Esophagus squamous epithelium (tissue), 5 donors: ENCODE measurements around the gene UBE2M. TPM values are rescaled to one million over a fixed set of nuclear protein-coding genes. Genes with fewer than 3 reads are reported as not detected.
"Not testable (repeated sequence)": the region's sequence is repeated elsewhere in the genome, so short reads cannot be mapped to it uniquely, and the experiment has no call there.

Source experiments
- DNase-seq: peaks from one replicate; lab custom pipeline; 2025; lab: John Stamatoyannopoulos, UW
- H3K27ac ChIP-seq, 4 donors: fragments of 200-600 bp; sonication (generic); one replicate each; pipeline ENCODE4 v1.5.1; 2016 to 2019; ENCODE audit warnings: mild to moderate bottlenecking in 1 of 4
- H3K27me3 ChIP-seq, 4 donors: fragments of 200-600 bp; sonication (generic); 1 replicate in 3 of 4; 2 replicates in 1 of 4; pipeline versions ENCODE4 v1.5.1 to v1.6.0; 2017 to 2021; ENCODE audit warnings: antibody characterized with exemption in 1 of 4
- H3K36me3 ChIP-seq, 3 donors: fragments of 200-600 bp; sonication (generic); one replicate each; pipeline ENCODE4 v1.5.1; 2016 to 2019
- H3K4me1 ChIP-seq, 3 donors: fragments of 200-600 bp; sonication (generic); one replicate each; pipeline ENCODE4 v1.5.1; 2017 to 2019
- H3K4me3 ChIP-seq, 4 donors: fragments of 200-600 bp; sonication (generic); 1 replicate in 3 of 4; 2 replicates in 1 of 4; pipeline ENCODE4 v1.5.1; 2016 to 2019; ENCODE audit warnings: mild to moderate bottlenecking in 2 of 4, moderate library complexity in 1 of 4
- H3K9me3 ChIP-seq, 3 donors: fragments of 200-600 bp; sonication (generic); one replicate each; pipeline ENCODE4 v1.5.1; 2016 to 2019
- POLR2A ChIP-seq, 4 donors: fragments of 450-650 bp; IDR thresholded peaks; one replicate each; pipeline ENCODE4 v1.6.1; 2017; ENCODE audit warnings: antibody characterized with exemption in 4 of 4, mild to moderate bottlenecking in 4 of 4, moderate library complexity in 3 of 4
- WGBS, 2 donors: methylation state at CpG; one replicate each; pipeline ENCODE4 v1.1.5; 2018; 5-methylcytosine and 5-hydroxymethylcytosine counted together
- intact Hi-C: fragments of 100-400 bp; cut with DNase I; formaldehyde crosslinking; loops from one replicate; pipeline ENCODE4 v1.15.0; 2022
- small RNA-seq, 4 donors: library from RNA; depleted of rRNA; stranded (forward); fragments of <200 nt; gene quantifications; one replicate each; pipeline ENCODE3, GENCODE V24; 2016
- total RNA-seq, 4 donors: library from RNA; depleted of rRNA; stranded (reverse); fragments of >200 nt; gene quantifications; one replicate each; pipeline ENCODE4 v1.1.0, GENCODE V29; 2016
- TF ChIP-seq, protein P1 (sequence below), 6 experiments: fragments of 450-650 bp in 4 of 6; fragments of 200-600 bp in 2 of 6; sonication (generic) in 2 of 6; IDR thresholded peaks; one replicate each; pipeline ENCODE4 v1.5.1; 2016 to 2019; ENCODE audit warnings: antibody characterized with exemption in 6 of 6, mild to moderate bottlenecking in 4 of 6, moderate library complexity in 4 of 6
- donor health status: DM: yes; HTN: yes; CAD: no.

The UBE2M gene
- total RNA-seq, 4 donors from 2014 or later: 22.0 to 37.4 (median 24.7) TPM

- TF ChIP-seq, protein P1, sequence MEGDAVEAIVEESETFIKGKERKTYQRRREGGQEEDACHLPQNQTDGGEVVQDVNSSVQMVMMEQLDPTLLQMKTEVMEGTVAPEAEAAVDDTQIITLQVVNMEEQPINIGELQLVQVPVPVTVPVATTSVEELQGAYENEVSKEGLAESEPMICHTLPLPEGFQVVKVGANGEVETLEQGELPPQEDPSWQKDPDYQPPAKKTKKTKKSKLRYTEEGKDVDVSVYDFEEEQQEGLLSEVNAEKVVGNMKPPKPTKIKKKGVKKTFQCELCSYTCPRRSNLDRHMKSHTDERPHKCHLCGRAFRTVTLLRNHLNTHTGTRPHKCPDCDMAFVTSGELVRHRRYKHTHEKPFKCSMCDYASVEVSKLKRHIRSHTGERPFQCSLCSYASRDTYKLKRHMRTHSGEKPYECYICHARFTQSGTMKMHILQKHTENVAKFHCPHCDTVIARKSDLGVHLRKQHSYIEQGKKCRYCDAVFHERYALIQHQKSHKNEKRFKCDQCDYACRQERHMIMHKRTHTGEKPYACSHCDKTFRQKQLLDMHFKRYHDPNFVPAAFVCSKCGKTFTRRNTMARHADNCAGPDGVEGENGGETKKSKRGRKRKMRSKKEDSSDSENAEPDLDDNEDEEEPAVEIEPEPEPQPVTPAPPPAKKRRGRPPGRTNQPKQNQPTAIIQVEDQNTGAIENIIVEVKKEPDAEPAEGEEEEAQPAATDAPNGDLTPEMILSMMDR (IDR thresholded peaks at IDR 0.05): no peak
- TF ChIP-seq POLR2A (IDR thresholded peaks at IDR 0.05): no peak
These were observed 48.7 kb downstream of the UBE2M start for GRCh38 chr19:58509731-58510083.

GRCh38 chr19:58507602-58508223, 50.7 kb downstream of the UBE2M start:
- WGBS, 2 donors: 83 to 86% methylated on average over 7 of the region's 8 CpGs
- H3K36me3 ChIP-seq, H3K4me1 ChIP-seq, intact Hi-C loops, H3K27ac ChIP-seq, H3K27me3 ChIP-seq, H3K4me3 ChIP-seq, DNase-seq: not testable (repeated sequence)
- peaks cover 0 to 12% (median 0%) of the 10 kb centered on the region in 3 donors for H3K9me3 ChIP-seq

More at GRCh38 chr19:58509731-58510083, 48.7 kb downstream of the UBE2M start:
- DNase-seq: no peak
- 77 to 82% methylated on average over 8 to 9 of the region's 11 CpGs for WGBS, 2 donors
- no peak overlapping the region for H3K27ac ChIP-seq
- H3K36me3 ChIP-seq: no peaks in the 10 kb centered on the region
- no peak overlapping the region for H3K4me3 ChIP-seq
- H3K4me1 ChIP-seq: peaks cover 10 to 17% (median 13%) of the 10 kb centered on the region in 3 donors
- intact Hi-C loops: no loop called here
- peaks cover 0 to 12% (median 0%) of the 10 kb centered on the region in 3 donors for H3K9me3 ChIP-seq
- H3K27me3 ChIP-seq: no peaks in the 10 kb centered on the region

Small RNA genes within 50 kb of the gene (small RNA-seq; reads per million reads assigned to genes)
- gene MIR6807 (0 to 0.27 (median 0.04) reads per million in 4 donors), gene RN7SL525P (0 reads per million in 4 donors)

Other genes with a start within 250 kb of the UBE2M start
- gene ZSCAN22, start 231.6 kb downstream of the UBE2M start, total RNA-seq: 1 to 10 TPM; 2.2 to 3.2 (median 2.9) TPM
- 10 to 100 TPM in 2 of 4 donors, 1 to 10 TPM in 1, not detected in 1; 1.1 to 25.1 (median 13.9) TPM for gene A1BG, start 205.1 kb downstream of the UBE2M start, total RNA-seq
- gene ZNF497, start 195.9 kb downstream of the UBE2M start, total RNA-seq: 1 to 10 TPM in 3 of 4 donors, under 1 TPM in 1; 0.87 to 1.9 (median 1.4) TPM
- 1 to 10 TPM; 2.4 to 6.7 (median 3.3) TPM for gene ZNF837, start 177.6 kb downstream of the UBE2M start, total RNA-seq
- gene RPS5, start 171.3 kb downstream of the UBE2M start, total RNA-seq: 1,000 to 10,000 TPM; 1,292 to 2,917 (median 1,952) TPM
- 10 to 100 TPM in 2 of 4 donors, 1 to 10 TPM in 2; 5.0 to 30.5 (median 15.7) TPM for gene RNF225, start 163.0 kb downstream of the UBE2M start, total RNA-seq
- gene ZNF584, start 150.0 kb downstream of the UBE2M start, total RNA-seq: 10 to 100 TPM in 2 of 4 donors, 1 to 10 TPM in 2; 8.5 to 13.4 (median 9.4) TPM
- gene ZNF132, start 118.5 kb downstream of the UBE2M start, total RNA-seq: 1 to 10 TPM; 2.0 to 5.3 (median 2.4) TPM
- gene ZNF324B, start 107.0 kb downstream of the UBE2M start, total RNA-seq: 10 to 100 TPM in 1 of 4 donors, 1 to 10 TPM in 3; 6.5 to 10.1 (median 8.0) TPM
- 10 to 100 TPM; 13.5 to 25.4 (median 20.2) TPM for gene ZNF324, start 91.5 kb downstream of the UBE2M start, total RNA-seq
- 10 to 100 TPM in 3 of 4 donors, 1 to 10 TPM in 1; 6.0 to 13.3 (median 12.1) TPM for gene ZNF446, start 82.3 kb downstream of the UBE2M start, total RNA-seq
- gene SLC27A5, start 46.6 kb downstream of the UBE2M start, total RNA-seq: 1 to 10 TPM; 1.9 to 5.3 (median 2.6) TPM
- gene ZBTB45, start 38.8 kb downstream of the UBE2M start, total RNA-seq: 10 to 100 TPM in 1 of 4 donors, 1 to 10 TPM in 3; 6.9 to 11.1 (median 8.3) TPM
- gene TRIM28, start 14.5 kb downstream of the UBE2M start, total RNA-seq: 100 to 1,000 TPM; 150 to 198 (median 179) TPM
- 10 to 100 TPM; 76.5 to 99.5 (median 86.6) TPM for gene CHMP2A, start 3.5 kb downstream of the UBE2M start, total RNA-seq
- 10 to 100 TPM; 11.8 to 30.9 (median 21.7) TPM for gene MZF1, start 14.7 kb upstream of the UBE2M start, total RNA-seq